Neural cell (in vitro differentiated cells): ENCODE measurements around the gene ZSWIM8.

Experiments
- CTCF ChIP-seq: fragments of 450-650 bp; IDR thresholded peaks from 2 replicates; pipeline ENCODE4 v1.5.1; 2014; ENCODE audit warnings: antibody characterized with exemption, mild to moderate bottlenecking, moderate library complexity; ENCODE audit not compliant: poor library complexity, severe bottlenecking
- EP300 ChIP-seq: fragments of 450-650 bp; conservative IDR thresholded peaks from 2 replicates; pipeline ENCODE4 v1.6.1; 2014; ENCODE audit warnings: antibody characterized with exemption, mild to moderate bottlenecking, moderate library complexity; ENCODE audit not compliant: poor library complexity, severe bottlenecking
- EZH2 ChIP-seq: fragments of 200-600, 300-800 bp; shearing (Covaris generic), sonication (generic); IDR thresholded peaks from 2 replicates; pipeline ENCODE4 v1.6.1; 2014; ENCODE audit warnings: antibody characterized with exemption, low read length, borderline replicate concordance, mild to moderate bottlenecking; ENCODE audit not compliant: insufficient read depth, poor library complexity, severe bottlenecking
- MXI1 ChIP-seq: fragments of 450-650 bp; conservative IDR thresholded peaks from 2 replicates; pipeline ENCODE4 v1.6.1; 2014; ENCODE audit warnings: antibody characterized with exemption, mild to moderate bottlenecking; ENCODE audit not compliant: poor library complexity, severe bottlenecking
- POLR2AphosphoS5 ChIP-seq: IDR thresholded peaks from 2 replicates; pipeline ENCODE4 v1.6.1; 2012
- RAD21 ChIP-seq: fragments of 450-650 bp; conservative IDR thresholded peaks from 2 replicates; pipeline ENCODE4 v1.6.1; 2014; ENCODE audit warnings: antibody characterized with exemption, mild to moderate bottlenecking, moderate library complexity
- REST ChIP-seq: IDR thresholded peaks from 2 replicates; pipeline ENCODE4 v1.6.1; 2012; ENCODE audit warnings: borderline replicate concordance
- SMC3 ChIP-seq: fragments of 450-650 bp; conservative IDR thresholded peaks from 2 replicates; pipeline ENCODE4 v1.6.1; 2014; ENCODE audit warnings: antibody characterized with exemption, mild to moderate bottlenecking, moderate library complexity; ENCODE audit not compliant: poor library complexity
- TAF1 ChIP-seq: IDR thresholded peaks from 2 replicates; pipeline ENCODE4 v1.6.1; 2012; ENCODE audit warnings: low read depth

GRCh38 chr10:73802276-73802991, 17.0 kb downstream of the ZSWIM8 start:
- TF ChIP-seq REST (no peak), SMC3 (no peak), POLR2AphosphoS5 (no peak), CTCF (no peak), TAF1 (no peak), EP300 (no peak), RAD21 (no peak), EZH2 (no peak), MXI1 (no peak)
